GM12872 (cell line): Measurements from ENCODE around the gene ACTN1.

Source experiments
- CTCF ChIP-seq: IDR thresholded peaks from 3 replicates; pipeline ENCODE4 v1.5.1; 2011; ENCODE audit warnings: low read depth, mild to moderate bottlenecking, low read length, moderate library complexity; ENCODE audit not compliant: insufficient read depth

ACTN1 gene

GRCh38 chr14:68972507-68973218 lies 6.4 kb downstream of the ACTN1 start:
- TF ChIP-seq CTCF: no peak

GRCh38 chr14:68971411-68972035 lies 7.6 kb downstream of the ACTN1 start:
- no peak for TF ChIP-seq CTCF

GRCh38 chr14:68970736-68971135 lies 8.4 kb downstream of the ACTN1 start:
- TF ChIP-seq CTCF: no peak

GRCh38 chr14:68970038-68970612 lies 9.0 kb downstream of the ACTN1 start:
- TF ChIP-seq CTCF: no peak

- TF ChIP-seq CTCF: no peak
Measured at GRCh38 chr14:68969278-68970033, 9.6 kb downstream of the ACTN1 start.

GRCh38 chr14:68968721-68969120 lies 10.4 kb downstream of the ACTN1 start:
- TF ChIP-seq CTCF: no peak

GRCh38 chr14:68968051-68968450 lies 11.1 kb downstream of the ACTN1 start:
- no peak for TF ChIP-seq CTCF
